ENCODE data around the gene FFAR4. TPM values are rescaled to one million over a fixed set of nuclear protein-coding genes. Genes with fewer than 3 reads are reported as not detected.

Gene FFAR4
- total RNA-seq, 6 donors from 2014 or later: 2.4 to 18.1 (median 7.6) TPM

GRCh38 chr10:93615576-93616235 lies 49.2 kb downstream of the FFAR4 start:
- ATAC-seq (ENCODE audit: low FRiP score in 2 of 2) (peak in 1 of 2 donors; percentile 40), DNase-seq (no peak)

GRCh38 chr10:93620925-93621324 lies 54.5 kb downstream of the FFAR4 start:
- Histone ChIP-seq H3K4me3 (no peak overlapping the region), H3K4me1 (no peaks in the 10 kb centered on the region), H3K36me3 (no peaks in the 10 kb centered on the region), H3K9me3 (no peaks in the 10 kb centered on the region), H3K27me3 (no peaks in the 10 kb centered on the region), H3K27ac (no peak overlapping the region)
- TF ChIP-seq POLR2A (IDR thresholded peaks at IDR 0.05) (no peak), POLR2AphosphoS5 (IDR thresholded peaks at IDR 0.05) (no peak), EP300 (IDR thresholded peaks at IDR 0.05) (no peak), CTCF (IDR thresholded peaks at IDR 0.05) (no peak)
- ATAC-seq (ENCODE audit: low FRiP score in 2 of 2) (no peak), DNase-seq (no peak)
- 77 to 78% methylated on average over 7 of the region's 7 CpGs for WGBS, 2 donors

More at GRCh38 chr10:93615576-93616235, 49.2 kb downstream of the FFAR4 start:
- Histone ChIP-seq H3K4me1 (no peaks in the 10 kb centered on the region), H3K27ac (peak overlapping the region in 1 of 4 donors; percentile 0), H3K27me3 (no peaks in the 10 kb centered on the region), H3K36me3 (no peaks in the 10 kb centered on the region), H3K4me3 (no peak overlapping the region), H3K9me3 (no peaks in the 10 kb centered on the region)
- 53 to 62% methylated on average over 9 of the region's 9 CpGs for WGBS, 2 donors
- TF ChIP-seq EP300 (IDR thresholded peaks at IDR 0.05): no peak
- no peak for TF ChIP-seq POLR2AphosphoS5 (IDR thresholded peaks at IDR 0.05)
- TF ChIP-seq CTCF (IDR thresholded peaks at IDR 0.05): no peak

GRCh38 chr10:93622942-93623341 lies 56.5 kb downstream of the FFAR4 start:
- Histone ChIP-seq H3K9me3 (no peaks in the 10 kb centered on the region), H3K4me3 (no peak overlapping the region), H3K27ac (no peak overlapping the region), H3K4me1 (no peaks in the 10 kb centered on the region), H3K36me3 (no peaks in the 10 kb centered on the region), H3K27me3 (no peaks in the 10 kb centered on the region)
- TF ChIP-seq POLR2AphosphoS5 (IDR thresholded peaks at IDR 0.05): no peak
- no peak for TF ChIP-seq EP300 (IDR thresholded peaks at IDR 0.05)
- no peak for TF ChIP-seq CTCF (IDR thresholded peaks at IDR 0.05)
- TF ChIP-seq POLR2A (IDR thresholded peaks at IDR 0.05): no peak
- DNase-seq (no peak), ATAC-seq (ENCODE audit: low FRiP score in 2 of 2) (no peak)
- WGBS, 2 donors: 89 to 100% methylated on average over 1 of the region's 1 CpG

GRCh38 chr10:93628858-93629257 lies 62.4 kb downstream of the FFAR4 start:
- Histone ChIP-seq H3K4me1 (no peaks in the 10 kb centered on the region), H3K36me3 (no peaks in the 10 kb centered on the region), H3K9me3 (no peaks in the 10 kb centered on the region), H3K27ac (no peak overlapping the region), H3K4me3 (no peak overlapping the region), H3K27me3 (no peaks in the 10 kb centered on the region)
- ATAC-seq (ENCODE audit: low FRiP score in 2 of 2) (no peak), DNase-seq (no peak)
- TF ChIP-seq CTCF (IDR thresholded peaks at IDR 0.05) (no peak), POLR2AphosphoS5 (IDR thresholded peaks at IDR 0.05) (no peak), POLR2A (IDR thresholded peaks at IDR 0.05) (no peak), EP300 (IDR thresholded peaks at IDR 0.05) (no peak)
- WGBS, 2 donors: 86 to 91% methylated on average over 4 of the region's 4 CpGs

Data from upper lobe of left lung (tissue), 6 donors.